ENCODE results near the gene MAD1L1.

Gene MAD1L1

GRCh38 chr7:1951159-1951536 lies 281.6 kb downstream of the MAD1L1 start:
- DNase-seq (ENCODE audit: low read depth): no peak

- DNase-seq (ENCODE audit: low read depth): no peak
Observed at GRCh38 chr7:1950452-1951158, 282.1 kb downstream of the MAD1L1 start.

GRCh38 chr7:1950066-1950451 lies 282.7 kb downstream of the MAD1L1 start:
- no peak for DNase-seq (ENCODE audit: low read depth)

- no peak for DNase-seq (ENCODE audit: low read depth)
Observed at GRCh38 chr7:1949681-1950055, 283.1 kb downstream of the MAD1L1 start.

GRCh38 chr7:1948887-1949680 lies 283.7 kb downstream of the MAD1L1 start:
- no peak for DNase-seq (ENCODE audit: low read depth)

- DNase-seq (ENCODE audit: low read depth): no peak
Observed at GRCh38 chr7:1948301-1948796, 284.4 kb downstream of the MAD1L1 start.

GRCh38 chr7:1947586-1948217 lies 285.0 kb downstream of the MAD1L1 start:
- no peak for DNase-seq (ENCODE audit: low read depth)

- no peak for DNase-seq (ENCODE audit: low read depth)
Observed at GRCh38 chr7:1946773-1947450, 285.8 kb downstream of the MAD1L1 start.

- DNase-seq (ENCODE audit: low read depth): no peak
Observed at GRCh38 chr7:1946025-1946772, 286.5 kb downstream of the MAD1L1 start.

GRCh38 chr7:1945558-1945957 lies 287.2 kb downstream of the MAD1L1 start:
- DNase-seq (ENCODE audit: low read depth): no peak

- no peak for DNase-seq (ENCODE audit: low read depth)
Observed at GRCh38 chr7:1944619-1945210, 288.0 kb downstream of the MAD1L1 start.

- no peak for DNase-seq (ENCODE audit: low read depth)
Observed at GRCh38 chr7:1943933-1944618, 288.7 kb downstream of the MAD1L1 start.

- DNase-seq (ENCODE audit: low read depth): no peak
Observed at GRCh38 chr7:1943326-1943725, 289.4 kb downstream of the MAD1L1 start.

GRCh38 chr7:1942941-1943289 lies 289.8 kb downstream of the MAD1L1 start:
- no peak for DNase-seq (ENCODE audit: low read depth)

GRCh38 chr7:1942243-1942940 lies 290.4 kb downstream of the MAD1L1 start:
- no peak for DNase-seq (ENCODE audit: low read depth)

- no peak for DNase-seq (ENCODE audit: low read depth)
Observed at GRCh38 chr7:1941464-1942242, 291.1 kb downstream of the MAD1L1 start.

- no peak for DNase-seq (ENCODE audit: low read depth)
Observed at GRCh38 chr7:1940863-1941262, 291.9 kb downstream of the MAD1L1 start.

- DNase-seq (ENCODE audit: low read depth): peak; percentile 75
Observed at GRCh38 chr7:1940402-1940786, 292.4 kb downstream of the MAD1L1 start.
